ENCODE measurements around the gene HMGCLL1.
A peak's percentile ranks its signal among the peaks of the same experiment; 100 is the strongest.

HMGCLL1 gene

GRCh38 chr6:55578537-55579363 is at the start of gene HMGCLL1:
TSS of gene HMGCLL1 (minus strand) at chr6:55579192. CDS start at chr6:55579055, 137 bp downstream.
- peak; percentile 18 for DNase-seq

- no peak for DNase-seq
These were observed 43.0 kb upstream of the HMGCLL1 start for GRCh38 chr6:55621993-55622392.

- DNase-seq: no peak
These were observed 42.3 kb upstream of the HMGCLL1 start for GRCh38 chr6:55621244-55621643.

DNA sequence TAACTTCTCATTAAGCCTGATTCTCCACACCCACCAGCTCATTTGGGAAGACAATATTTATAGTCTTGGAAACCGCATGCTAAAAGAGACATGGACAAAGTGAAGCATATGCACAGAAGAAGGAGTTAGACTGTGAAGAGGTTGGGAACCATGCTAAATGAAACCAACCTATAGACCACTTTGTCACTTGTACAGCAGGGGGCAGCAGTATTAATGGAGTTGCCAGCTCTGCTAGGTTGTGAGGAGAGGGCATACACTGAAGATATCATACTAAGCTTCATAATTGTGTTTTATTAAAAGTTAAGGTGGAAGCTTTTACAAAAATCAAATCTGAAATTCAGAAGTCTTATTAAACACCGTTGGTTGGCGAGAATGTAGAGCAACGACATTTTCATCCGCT is 38.3 kb upstream of the HMGCLL1 start:
- peak; percentile 6 for DNase-seq

- DNase-seq: no peak
These were observed 25.0 kb upstream of the HMGCLL1 start for GRCh38 chr6:55604021-55604420.

DNA sequence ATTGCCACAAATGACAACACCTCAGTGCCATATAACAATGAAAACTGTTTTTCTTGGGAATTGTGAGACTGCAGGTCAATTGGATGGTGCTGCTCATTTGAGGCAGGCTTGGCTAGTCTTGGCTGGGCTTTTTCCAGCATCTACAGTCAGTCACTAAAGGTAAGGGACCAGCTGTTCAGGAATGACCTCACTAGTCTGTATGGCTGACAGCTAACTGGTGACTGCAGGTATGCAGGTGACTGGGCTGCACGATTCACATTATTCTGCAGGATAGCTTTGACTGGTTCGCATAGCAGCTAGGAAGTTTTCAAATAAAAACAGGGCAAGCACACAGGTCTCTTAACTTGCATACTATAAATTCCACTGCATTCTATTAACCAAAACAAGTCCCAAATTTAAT is 22.1 kb upstream of the HMGCLL1 start:
- DNase-seq: no peak

DNA sequence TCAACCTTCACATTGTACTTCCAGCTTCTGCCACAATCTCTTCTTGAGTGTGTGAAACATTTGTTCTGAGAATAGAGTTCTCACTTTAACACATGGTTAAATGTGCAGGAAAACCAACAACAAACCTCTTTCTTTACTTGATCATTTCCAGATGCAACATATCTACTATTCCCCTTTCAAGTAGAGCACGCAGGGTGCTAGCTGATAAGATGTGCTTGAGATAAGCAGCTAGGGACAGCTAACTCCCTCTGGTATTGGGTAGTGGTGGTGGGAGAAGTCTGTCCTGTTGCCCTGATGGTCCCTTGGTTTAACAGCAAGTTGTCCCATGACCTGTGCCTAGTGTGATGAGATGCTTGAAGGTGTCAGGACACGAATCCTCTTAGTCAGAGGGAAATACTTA is 15.4 kb upstream of the HMGCLL1 start:
- DNase-seq: no peak

DNA sequence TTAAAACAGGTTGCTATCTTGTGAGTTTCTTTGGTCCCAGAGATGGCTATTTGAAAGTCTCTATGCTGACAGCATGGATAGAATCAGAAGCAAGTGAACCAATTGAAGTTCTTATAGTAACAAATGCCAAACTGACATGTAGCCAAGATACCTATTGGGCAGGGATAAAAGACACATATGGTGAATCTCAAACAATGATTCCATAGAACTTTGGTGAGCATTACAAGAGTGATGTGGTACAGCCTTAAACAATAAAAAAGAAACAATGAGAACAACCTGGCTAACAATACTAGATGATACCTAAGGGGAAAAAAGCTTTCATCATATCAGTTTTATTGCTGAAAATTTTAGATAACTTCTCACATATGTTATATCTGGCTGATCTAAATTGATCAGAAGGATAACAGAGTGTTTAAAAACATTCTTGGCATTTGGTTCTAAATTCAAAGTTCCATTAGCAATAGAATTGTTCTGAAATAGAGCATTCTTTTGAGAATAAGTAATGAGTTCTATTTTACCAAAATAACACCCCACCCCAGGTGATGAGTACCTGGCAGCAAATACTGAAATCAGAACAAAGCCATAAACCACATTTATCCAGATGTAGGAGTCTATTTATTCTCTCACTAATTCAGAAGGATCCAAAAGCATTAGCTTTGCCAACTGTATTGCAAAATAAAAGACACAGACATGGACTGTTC is 5.8 kb upstream of the HMGCLL1 start:
- DNase-seq: no peak

DNA sequence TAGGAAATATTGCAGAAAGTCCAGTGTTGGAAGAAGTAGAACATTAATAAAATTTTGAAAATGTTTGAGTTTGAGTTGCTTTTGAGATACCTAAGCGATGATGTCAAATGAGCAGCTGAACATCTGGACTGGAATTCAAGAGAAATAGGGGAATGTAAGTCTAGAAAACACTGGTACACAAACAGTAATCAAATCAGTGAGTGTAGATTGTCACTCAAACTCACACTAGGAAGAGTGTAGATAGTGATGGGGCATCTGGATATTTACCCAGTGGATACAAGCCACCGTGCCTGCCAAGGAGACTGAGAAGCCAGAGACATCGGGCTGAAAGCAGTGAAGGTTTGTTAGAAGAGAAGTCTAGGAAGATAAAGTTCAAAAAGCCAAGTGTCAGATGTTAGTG is 2.2 kb downstream of the HMGCLL1 start:
- DNase-seq: no peak

- no peak for DNase-seq
These were observed 4.4 kb downstream of the HMGCLL1 start for GRCh38 chr6:55574556-55574955.

DNA sequence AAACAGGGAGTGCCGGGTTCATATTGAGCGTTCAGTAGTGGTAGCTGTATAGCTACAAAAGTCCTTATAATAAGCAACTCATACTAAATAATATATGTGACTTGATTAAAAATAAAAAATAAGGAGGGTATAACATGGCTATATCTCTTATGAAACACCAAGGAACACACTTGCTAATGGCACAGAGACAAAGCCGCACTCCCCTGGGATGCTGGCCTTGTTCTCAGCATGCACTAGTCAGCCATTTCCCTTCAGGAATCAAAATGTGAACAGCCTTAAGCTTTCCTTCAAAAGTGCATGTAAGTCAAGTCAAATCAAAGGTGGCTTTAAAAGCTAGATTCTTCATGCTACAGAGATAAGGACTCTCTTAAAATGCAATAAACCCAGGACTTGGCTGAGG is 9.4 kb downstream of the HMGCLL1 start:
- no peak for DNase-seq

DNA sequence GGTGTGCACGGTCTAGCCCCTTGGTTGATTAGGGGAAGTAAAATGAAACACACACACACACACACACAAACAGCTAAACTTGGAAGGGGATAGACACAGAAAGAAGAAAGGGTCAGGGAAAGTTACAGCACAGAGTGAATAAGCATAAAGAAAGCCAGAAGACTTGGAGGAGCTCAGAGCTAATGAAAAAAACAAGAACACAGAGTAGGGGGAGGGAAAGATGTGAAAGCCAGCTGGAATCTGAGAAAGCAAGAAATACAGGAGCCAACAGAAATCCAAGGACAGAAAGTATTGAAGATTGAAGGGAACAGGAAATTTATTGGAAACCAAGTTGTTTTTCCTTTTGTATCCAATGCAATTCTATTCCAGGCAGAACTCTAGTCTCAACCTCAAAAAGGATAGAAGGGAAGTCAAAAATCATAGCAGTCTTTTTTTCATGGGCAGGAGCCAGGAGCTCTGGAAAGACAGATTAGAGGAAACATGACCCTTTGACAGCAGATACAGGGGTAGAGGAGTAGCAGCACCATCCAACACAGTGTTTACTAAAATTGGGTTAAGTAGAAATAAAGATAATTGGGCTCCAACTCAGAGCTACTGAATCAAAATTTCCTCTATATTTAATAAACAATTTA is 10.1 kb downstream of the HMGCLL1 start:
- no peak for DNase-seq

DNA sequence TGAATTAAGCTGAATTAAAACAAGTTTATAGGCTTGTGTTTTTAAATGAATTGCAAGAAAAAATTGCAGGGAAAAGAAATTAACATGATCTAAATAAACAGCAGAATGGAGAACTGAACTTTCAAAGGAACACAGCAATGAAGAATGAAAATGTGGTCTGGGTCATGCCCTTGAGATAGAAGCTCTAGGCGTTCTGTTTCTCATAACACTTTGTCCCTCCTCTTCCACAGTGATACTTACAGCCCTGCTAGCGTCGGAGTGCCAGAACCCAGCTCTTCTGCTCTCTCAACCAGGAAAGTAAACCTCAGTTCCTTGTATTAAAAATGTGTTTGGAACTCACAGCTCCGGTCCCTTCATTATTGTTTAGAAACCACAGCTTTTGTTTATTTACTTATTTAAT is 11.4 kb downstream of the HMGCLL1 start:
- no peak for DNase-seq

DNA sequence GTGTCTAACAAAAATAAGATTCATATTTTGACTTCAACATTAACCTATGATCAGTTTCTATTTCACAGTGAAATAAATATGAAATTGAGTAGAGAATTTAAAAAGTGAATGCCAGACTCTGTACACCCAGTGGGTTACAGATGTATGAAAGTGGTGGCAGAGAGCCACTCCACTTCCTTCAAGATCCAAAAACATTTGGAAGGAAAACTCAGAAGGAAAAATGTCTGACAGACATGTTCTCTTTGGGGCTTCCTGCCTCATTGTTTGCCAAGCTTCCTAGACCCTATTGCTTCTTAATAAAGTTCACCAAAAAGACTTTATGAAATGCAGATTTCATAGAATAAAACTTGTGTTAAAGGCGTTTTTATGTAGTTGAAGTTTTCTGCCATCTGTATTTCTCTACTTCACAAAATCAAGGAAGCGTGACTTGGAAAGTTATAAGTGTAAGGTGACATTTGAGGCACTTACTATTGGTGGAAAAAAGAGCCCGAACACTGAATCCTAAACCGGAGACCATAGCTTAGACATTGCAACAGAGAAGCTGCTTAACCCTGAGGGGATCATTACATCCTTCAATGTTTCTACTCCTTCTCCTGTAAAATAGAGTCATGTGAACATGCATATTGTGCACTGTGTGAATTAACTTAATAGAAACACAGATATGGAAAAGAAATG is 12.8 kb downstream of the HMGCLL1 start:
- no peak for DNase-seq

DNA sequence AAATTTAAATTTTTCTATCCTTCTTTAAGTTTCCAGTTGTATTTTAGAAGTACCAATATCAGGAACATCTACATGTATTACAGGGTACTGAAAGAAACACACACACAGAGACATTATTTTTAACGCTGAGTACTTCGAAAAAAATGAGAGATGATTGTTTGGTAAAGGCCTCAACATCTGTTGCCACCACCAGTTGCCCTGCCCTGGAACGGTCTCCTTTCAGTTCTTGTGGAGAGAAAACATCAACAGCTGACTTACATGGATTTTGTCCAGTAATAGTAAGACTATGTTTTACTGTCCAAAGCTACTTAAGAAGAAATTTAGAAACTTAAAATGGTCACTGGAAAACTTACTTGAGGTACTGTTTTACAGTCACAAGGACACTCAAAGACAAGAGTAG is 16.7 kb downstream of the HMGCLL1 start:
- DNase-seq: no peak

DNA sequence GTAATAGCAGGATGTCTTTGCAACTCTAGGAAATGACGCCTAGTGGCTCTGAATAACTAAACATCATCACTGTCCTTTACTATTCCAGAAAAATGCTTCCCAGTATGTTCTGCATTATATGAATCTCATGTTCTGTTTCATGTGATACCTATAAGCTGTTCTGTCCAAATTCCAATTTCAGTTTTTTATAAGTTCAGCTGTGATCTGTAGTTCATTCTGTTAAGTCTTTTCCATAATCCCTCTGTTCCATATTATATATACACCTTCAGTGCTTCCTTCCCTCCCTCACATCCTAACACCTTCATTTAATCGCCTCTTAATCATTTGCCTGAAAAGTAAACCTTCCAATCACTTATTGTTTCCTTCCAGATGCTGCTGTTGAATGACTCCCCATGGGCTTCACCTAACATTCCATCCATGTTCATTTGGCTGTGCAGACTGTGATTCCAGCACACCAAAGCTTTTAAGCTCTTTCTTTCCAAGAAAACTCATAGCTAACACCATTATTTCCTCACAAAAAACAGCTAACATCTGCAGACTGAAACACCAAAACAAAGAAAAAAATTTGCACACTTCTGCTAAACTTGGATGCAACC is 18.6 kb downstream of the HMGCLL1 start:
- DNase-seq: no peak

GRCh38 chr6:55557146-55557545 is 21.8 kb downstream of the HMGCLL1 start:
- no peak for DNase-seq

- no peak for DNase-seq
These were observed 33.2 kb downstream of the HMGCLL1 start for GRCh38 chr6:55545791-55546190.

DNA sequence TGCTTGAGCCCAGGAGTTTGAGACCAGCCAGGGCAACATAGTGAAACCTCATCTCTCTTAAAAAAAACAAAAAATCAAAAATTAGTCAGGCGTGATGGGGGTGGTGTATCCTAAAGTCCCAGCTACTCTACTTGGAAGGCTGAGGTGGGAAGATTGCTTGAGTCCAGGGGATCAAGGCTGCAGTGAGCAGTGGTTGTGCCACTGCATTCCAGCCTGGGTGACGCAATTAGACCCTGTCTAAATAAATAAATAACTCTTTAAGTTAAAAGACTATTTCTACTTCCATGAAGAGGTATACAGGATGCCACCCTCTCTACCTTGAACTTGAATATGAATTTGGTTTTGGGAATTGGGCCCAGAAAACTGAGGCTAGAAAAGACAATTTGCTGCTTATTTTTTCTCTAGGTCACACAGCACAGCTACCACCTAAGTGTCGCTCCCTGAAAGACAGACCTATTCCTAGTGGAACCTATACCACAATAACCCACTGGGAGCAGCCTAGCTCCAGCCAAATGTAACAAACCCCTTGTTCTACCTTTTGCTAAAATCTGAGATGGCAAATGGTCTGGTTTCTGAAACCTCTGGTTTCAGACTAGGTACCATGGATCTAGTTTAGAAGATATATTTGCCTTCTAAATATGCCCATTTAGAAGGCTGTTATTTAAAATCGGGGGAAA is 35.2 kb downstream of the HMGCLL1 start:
- no peak for DNase-seq

DNA sequence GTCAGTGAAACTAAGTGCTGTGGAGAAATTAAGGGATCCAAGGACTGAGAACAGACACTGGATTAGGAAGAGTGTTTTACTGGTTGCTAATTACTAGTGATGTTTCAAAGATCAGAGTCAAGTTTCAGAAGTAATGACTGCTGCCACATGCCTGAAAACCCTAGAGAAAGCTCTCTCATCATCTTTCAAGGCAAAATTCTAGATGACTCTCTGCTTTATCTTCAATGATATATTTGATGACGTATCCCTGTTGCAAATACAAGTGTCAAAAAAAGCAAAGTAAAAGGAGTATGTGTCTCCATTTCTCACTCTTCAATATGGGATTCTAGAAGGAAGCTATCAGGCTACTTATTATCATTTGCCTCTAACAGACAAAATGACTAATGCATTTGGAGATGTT is 38.0 kb downstream of the HMGCLL1 start:
- no peak for DNase-seq

GRCh38 chr6:55536391-55536956 is 42.5 kb downstream of the HMGCLL1 start:
- no peak for DNase-seq

GRCh38 chr6:55531496-55531895 is 47.5 kb downstream of the HMGCLL1 start:
- no peak for DNase-seq

Data from NCI-H226 (cell line).